ENCODE data around the gene ST3GAL3.

DNA sequence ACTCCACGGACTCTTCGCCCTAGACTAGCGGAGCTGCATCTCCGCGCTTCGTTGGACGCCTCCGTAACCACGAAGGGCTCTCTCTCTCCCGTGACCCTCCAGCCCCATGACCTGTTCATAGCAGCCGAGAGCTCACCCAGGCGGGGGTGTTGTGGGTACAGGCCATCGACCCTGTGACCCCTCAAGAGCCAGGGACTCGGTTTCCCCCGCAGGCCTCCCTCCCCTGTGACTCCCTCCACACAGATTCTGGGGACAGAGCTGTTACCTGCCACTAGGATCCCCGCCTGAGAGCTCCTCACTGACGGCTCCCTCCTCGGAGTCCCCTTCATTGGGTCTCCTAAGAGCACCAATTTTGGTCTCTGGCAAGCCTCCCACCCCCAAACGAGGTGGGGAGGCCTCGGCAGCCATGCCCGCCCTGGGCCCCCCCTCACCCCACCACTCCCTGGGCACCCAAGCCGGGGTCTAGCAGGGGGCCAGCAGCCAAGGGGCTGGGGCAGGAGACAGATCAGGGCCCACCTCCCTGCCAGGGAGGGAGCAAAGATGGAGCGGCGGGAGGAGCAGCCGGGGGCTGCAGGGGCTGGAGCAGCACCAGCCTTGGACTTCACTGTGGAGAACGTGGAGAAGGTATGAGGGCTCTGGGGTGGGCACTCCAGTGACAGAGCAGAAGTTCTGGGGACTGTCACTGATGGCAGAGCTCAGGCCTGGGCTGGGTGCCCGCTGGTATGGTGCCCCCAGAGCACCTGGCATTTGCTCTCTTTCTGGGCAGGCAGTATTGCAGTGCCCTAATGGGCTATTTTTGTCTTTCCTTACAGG, 239.9 kb downstream of the ST3GAL3 start:
- TF ChIP-seq, protein P1, sequence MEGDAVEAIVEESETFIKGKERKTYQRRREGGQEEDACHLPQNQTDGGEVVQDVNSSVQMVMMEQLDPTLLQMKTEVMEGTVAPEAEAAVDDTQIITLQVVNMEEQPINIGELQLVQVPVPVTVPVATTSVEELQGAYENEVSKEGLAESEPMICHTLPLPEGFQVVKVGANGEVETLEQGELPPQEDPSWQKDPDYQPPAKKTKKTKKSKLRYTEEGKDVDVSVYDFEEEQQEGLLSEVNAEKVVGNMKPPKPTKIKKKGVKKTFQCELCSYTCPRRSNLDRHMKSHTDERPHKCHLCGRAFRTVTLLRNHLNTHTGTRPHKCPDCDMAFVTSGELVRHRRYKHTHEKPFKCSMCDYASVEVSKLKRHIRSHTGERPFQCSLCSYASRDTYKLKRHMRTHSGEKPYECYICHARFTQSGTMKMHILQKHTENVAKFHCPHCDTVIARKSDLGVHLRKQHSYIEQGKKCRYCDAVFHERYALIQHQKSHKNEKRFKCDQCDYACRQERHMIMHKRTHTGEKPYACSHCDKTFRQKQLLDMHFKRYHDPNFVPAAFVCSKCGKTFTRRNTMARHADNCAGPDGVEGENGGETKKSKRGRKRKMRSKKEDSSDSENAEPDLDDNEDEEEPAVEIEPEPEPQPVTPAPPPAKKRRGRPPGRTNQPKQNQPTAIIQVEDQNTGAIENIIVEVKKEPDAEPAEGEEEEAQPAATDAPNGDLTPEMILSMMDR (IDR thresholded peaks at IDR 0.05), result no peak
- TF ChIP-seq, protein P2, sequence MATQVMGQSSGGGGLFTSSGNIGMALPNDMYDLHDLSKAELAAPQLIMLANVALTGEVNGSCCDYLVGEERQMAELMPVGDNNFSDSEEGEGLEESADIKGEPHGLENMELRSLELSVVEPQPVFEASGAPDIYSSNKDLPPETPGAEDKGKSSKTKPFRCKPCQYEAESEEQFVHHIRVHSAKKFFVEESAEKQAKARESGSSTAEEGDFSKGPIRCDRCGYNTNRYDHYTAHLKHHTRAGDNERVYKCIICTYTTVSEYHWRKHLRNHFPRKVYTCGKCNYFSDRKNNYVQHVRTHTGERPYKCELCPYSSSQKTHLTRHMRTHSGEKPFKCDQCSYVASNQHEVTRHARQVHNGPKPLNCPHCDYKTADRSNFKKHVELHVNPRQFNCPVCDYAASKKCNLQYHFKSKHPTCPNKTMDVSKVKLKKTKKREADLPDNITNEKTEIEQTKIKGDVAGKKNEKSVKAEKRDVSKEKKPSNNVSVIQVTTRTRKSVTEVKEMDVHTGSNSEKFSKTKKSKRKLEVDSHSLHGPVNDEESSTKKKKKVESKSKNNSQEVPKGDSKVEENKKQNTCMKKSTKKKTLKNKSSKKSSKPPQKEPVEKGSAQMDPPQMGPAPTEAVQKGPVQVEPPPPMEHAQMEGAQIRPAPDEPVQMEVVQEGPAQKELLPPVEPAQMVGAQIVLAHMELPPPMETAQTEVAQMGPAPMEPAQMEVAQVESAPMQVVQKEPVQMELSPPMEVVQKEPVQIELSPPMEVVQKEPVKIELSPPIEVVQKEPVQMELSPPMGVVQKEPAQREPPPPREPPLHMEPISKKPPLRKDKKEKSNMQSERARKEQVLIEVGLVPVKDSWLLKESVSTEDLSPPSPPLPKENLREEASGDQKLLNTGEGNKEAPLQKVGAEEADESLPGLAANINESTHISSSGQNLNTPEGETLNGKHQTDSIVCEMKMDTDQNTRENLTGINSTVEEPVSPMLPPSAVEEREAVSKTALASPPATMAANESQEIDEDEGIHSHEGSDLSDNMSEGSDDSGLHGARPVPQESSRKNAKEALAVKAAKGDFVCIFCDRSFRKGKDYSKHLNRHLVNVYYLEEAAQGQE (IDR thresholded peaks at IDR 0.05; ENCODE audit: insufficient read depth in 1 of 2, low read depth in 2 of 2, low read length in 1 of 2), result no peak
- no peak for TF ChIP-seq POLR2AphosphoS5 (IDR thresholded peaks at IDR 0.05; ENCODE audit: low read depth, low read length)
- no peak for TF ChIP-seq SIN3A (IDR thresholded peaks at IDR 0.05; ENCODE audit: borderline replicate concordance, insufficient read depth, low read depth, low read length)
